GM13977 (cell line): ENCODE results near the gene C1QTNF6.
"Not testable (repeated sequence)": the region's sequence is repeated elsewhere in the genome, so short reads cannot be mapped to it uniquely, and the experiment has no call there.

ENCODE experiments used
- DNase-seq: peaks from one replicate; pipeline ENCODE4 v3.0.0; 2012; ENCODE audit warnings: low spot score
- CTCF ChIP-seq: IDR thresholded peaks from 2 replicates; pipeline ENCODE4 v1.5.1; 2012; ENCODE audit warnings: mild to moderate bottlenecking, control low read depth; ENCODE audit not compliant: insufficient read depth; ENCODE audit errors: extremely low read depth, missing control alignments
- in situ Hi-C: fragments of 300-500 bp; cut with MboI; formaldehyde crosslinking; loops from one replicate; pipeline ENCODE4 v1.12.0; 2022; ENCODE audit warnings: low sequenced_read_pairs, low pct_unique_long_range_greater_than_20kb, mixed read lengths, inconsistent platforms; ENCODE audit not compliant: unreplicated experiment

C1QTNF6 gene

DNA sequence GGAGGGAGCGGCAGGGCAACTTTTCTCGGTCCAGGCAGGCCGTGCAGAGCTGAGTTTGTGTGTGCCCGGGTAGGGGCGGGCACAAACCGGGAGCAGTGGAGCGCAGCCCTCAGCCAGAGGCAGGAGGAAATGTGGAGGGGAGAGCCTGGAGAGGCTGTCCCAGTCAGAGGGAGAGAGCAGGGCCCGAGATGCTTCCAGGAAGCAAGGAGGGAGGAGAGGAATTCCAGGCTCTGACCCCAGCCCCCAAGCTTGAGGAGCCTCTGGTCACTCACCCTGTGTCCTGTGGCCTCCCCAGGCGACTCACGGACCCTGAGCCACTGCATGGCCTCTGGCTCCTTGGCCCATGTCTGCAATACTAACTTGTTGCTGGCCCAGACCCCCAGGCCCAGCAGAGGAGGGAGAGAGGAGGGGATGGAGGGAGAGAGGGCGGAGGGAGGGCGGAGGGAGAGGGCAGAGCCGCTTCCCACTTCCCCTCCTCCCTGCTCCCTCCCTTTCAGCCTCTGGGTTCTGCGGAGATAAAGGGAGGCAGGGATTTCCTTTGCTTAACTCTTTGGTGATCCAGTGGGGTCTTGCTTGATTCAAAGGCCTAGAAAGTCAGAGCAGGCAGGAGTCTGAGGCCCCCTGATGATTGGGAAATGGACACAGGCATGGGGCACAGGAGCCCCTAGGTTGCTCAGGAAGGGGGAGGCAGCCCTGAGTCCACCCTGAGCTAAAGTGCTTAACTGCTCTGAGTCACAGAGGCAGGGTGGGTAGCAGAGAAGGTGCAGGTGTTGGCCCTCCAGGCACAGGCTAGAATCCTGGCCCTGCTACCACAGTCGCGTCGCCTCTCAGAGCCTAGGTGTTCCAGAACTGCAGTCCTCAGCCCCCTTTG lies at the start of gene C1QTNF6:
TSS of gene C1QTNF6 (minus strand) at position 357 of the 871 bp plus-strand sequence. CDS start at position 323, 34 bp downstream.
- DNase-seq = no peak
- no peak for TF ChIP-seq CTCF
- in situ Hi-C loops = no loop called here

- in situ Hi-C loops = no loop called here
- DNase-seq = no peak
- TF ChIP-seq CTCF = no peak
Measured at GRCh38 chr22:37235897-37236607, 48.0 kb upstream of the C1QTNF6 start.

GRCh38 chr22:37234736-37235711 lies 47.0 kb upstream of the C1QTNF6 start:
- in situ Hi-C loops = no loop called here
- no peak for DNase-seq
- no peak for TF ChIP-seq CTCF

GRCh38 chr22:37233751-37234631 lies 45.9 kb upstream of the C1QTNF6 start:
- DNase-seq = no peak

DNA sequence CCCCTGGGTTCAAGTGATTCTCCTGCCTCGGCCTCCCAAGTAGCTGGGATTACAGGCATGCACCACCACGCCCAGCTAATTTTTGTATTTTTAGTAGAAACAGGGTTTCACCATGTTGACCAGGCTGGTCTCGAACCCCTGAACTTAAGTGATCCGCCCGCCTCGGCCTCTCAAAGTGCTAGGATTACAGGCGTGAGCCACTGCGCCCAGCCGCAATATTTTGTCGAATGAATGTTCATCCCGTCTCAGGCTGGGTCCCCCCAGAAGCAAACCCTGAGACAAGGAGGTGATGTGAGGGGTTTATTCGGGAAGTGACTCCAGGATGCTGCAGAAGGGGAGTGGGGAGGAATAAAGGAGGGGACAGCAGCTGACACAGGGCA lies 45.3 kb upstream of the C1QTNF6 start:
- DNase-seq, in situ Hi-C loops: not testable (repeated sequence)

More at GRCh38 chr22:37233751-37234631, 45.9 kb upstream of the C1QTNF6 start:
- no peak for TF ChIP-seq CTCF
- in situ Hi-C loops = no loop called here
